Fibroblast of lung (primary cell): ENCODE data around the gene TRIP13. TPM values are rescaled to one million over a fixed set of nuclear protein-coding genes. Genes with fewer than 3 reads are reported as not detected.

Experiments used
- DNase-seq, 2 donors: peaks; one replicate each; pipeline versions ENCODE4 v3.0.0 to v3.0.0-alpha.2; 2010; ENCODE audit warnings: low read depth in 2 of 2
- H2AFZ ChIP-seq: 2 replicates; pipeline ENCODE4 v1.5.1; 2012; ENCODE audit warnings: low read length, control low read depth, inconsistent platforms
- H3K27ac ChIP-seq: 2 replicates; pipeline ENCODE4 v1.5.1; 2011; ENCODE audit warnings: low read length, control low read depth; ENCODE audit not compliant: insufficient read depth
- H3K27me3 ChIP-seq: 2 replicates; pipeline ENCODE4 v1.5.1; 2011; ENCODE audit warnings: mild to moderate bottlenecking, low read length; ENCODE audit not compliant: control insufficient read depth, insufficient read depth
- H3K36me3 ChIP-seq: 2 replicates; pipeline ENCODE4 v1.5.1; 2011; ENCODE audit warnings: low read length; ENCODE audit not compliant: control insufficient read depth, insufficient read depth
- H3K4me1 ChIP-seq: 2 replicates; pipeline ENCODE4 v1.5.1; 2011; ENCODE audit warnings: low read length; ENCODE audit not compliant: control insufficient read depth, insufficient read depth; ENCODE audit errors: extremely low read depth
- H3K4me2 ChIP-seq: 2 replicates; pipeline ENCODE4 v1.5.1; 2011; ENCODE audit warnings: low read length, control low read depth; ENCODE audit not compliant: insufficient read depth; ENCODE audit errors: extremely low read depth
- H3K4me3 ChIP-seq, 4 experiments: fragments of 200-600 bp in 1 of 4; sonication (generic) in 1 of 4; replicated peaks in 1 of 4; 2 replicates each; pipeline ENCODE4 v1.5.1; 2011 to 2016; ENCODE audit warnings: low read length in 4 of 4, low read depth in 3 of 4, mild to moderate bottlenecking in 3 of 4, control low read depth in 2 of 4, inconsistent platforms in 1 of 4, mixed read lengths in 1 of 4; ENCODE audit not compliant: insufficient read depth in 1 of 4; ENCODE audit errors: control extremely low read depth in 1 of 4
- H3K79me2 ChIP-seq: 2 replicates; pipeline ENCODE4 v1.5.1; 2012; ENCODE audit warnings: mild to moderate bottlenecking, low read length, inconsistent platforms; ENCODE audit not compliant: control insufficient read depth, insufficient read depth
- H3K9ac ChIP-seq: 2 replicates; pipeline ENCODE4 v1.5.1; 2011; ENCODE audit warnings: mild to moderate bottlenecking, low read length, control low read depth; ENCODE audit not compliant: insufficient read depth
- H3K9me3 ChIP-seq: 2 replicates; pipeline ENCODE4 v1.5.1; 2012; ENCODE audit warnings: low read depth, low read length; ENCODE audit not compliant: control insufficient read depth, insufficient read depth
- H4K20me1 ChIP-seq: 2 replicates; pipeline ENCODE4 v1.5.1; 2011; ENCODE audit warnings: low read length; ENCODE audit not compliant: control insufficient read depth, insufficient read depth; ENCODE audit errors: extremely low read depth
- CTCF ChIP-seq, 2 donors: IDR thresholded peaks in 1 of 2; conservative IDR thresholded peaks in 1 of 2; 1 replicate in 1 of 2; 2 replicates in 1 of 2; pipeline ENCODE4 v1.5.1; 2011 to 2012; ENCODE audit warnings: low read length in 2 of 2, control low read depth in 1 of 2, inconsistent platforms in 1 of 2, low read depth in 1 of 2, mild to moderate bottlenecking in 1 of 2
- EZH2 ChIP-seq: IDR thresholded peaks from 2 replicates; pipeline ENCODE4 v1.5.1; 2012; ENCODE audit warnings: low read length, control low read depth, mild to moderate bottlenecking; ENCODE audit errors: missing control alignments
- polyA plus RNA-seq, 2 donors: library from polyadenylated mRNA; depleted of rRNA in 1 of 2; stranded (reverse) in 1 of 2; unstranded in 1 of 2; fragments of >200 nt; gene quantifications; 2 replicates each; pipeline ENCODE4 v1.2.1, GENCODE V29; 2011 to 2012; ENCODE audit warnings: missing spikeins in 1 of 2
- total RNA-seq: library from RNA; depleted of rRNA; stranded (reverse); fragments of >200 nt; gene quantifications from 2 replicates; pipeline ENCODE4 v1.2.1, GENCODE V29; 2014

TRIP13 gene
- total and polyA plus RNA-seq, 2 donors (not counting 1 experiment from before 2014, with no cell fraction given): 7.4 to 11.7 TPM

- Histone ChIP-seq H3K4me3 (no peak overlapping the region), H3K79me2 (no peaks in the 10 kb centered on the region), H3K27ac (no peak overlapping the region), H3K27me3 (no peaks in the 10 kb centered on the region), H3K36me3 (peaks cover 14% of the 10 kb centered on the region), H4K20me1 (no peaks in the 10 kb centered on the region), H3K9me3 (no peaks in the 10 kb centered on the region), H2AFZ (no peak overlapping the region), H3K9ac (no peak overlapping the region), H3K4me1 (no peaks in the 10 kb centered on the region), H3K4me2 (no peak overlapping the region)
- TF ChIP-seq EZH2 (no peak), CTCF (conservative IDR thresholded peaks at IDR 0.05 in 1 of 2, IDR thresholded peaks at IDR 0.05 in 1 of 2; ENCODE audit: low read depth in 1 of 2, low read length in 2 of 2) (no peak)
- no peak for DNase-seq
Measured at GRCh38 chr5:903756-904096, 11.0 kb downstream of the TRIP13 start.

- Histone ChIP-seq H3K36me3 (peaks cover 14% of the 10 kb centered on the region), H2AFZ (no peak overlapping the region), H3K27me3 (no peaks in the 10 kb centered on the region), H3K4me1 (no peaks in the 10 kb centered on the region), H3K9me3 (no peaks in the 10 kb centered on the region), H4K20me1 (no peaks in the 10 kb centered on the region), H3K4me2 (no peak overlapping the region), H3K4me3 (no peak overlapping the region), H3K27ac (no peak overlapping the region), H3K9ac (no peak overlapping the region), H3K79me2 (no peaks in the 10 kb centered on the region)
- TF ChIP-seq EZH2 (no peak), CTCF (conservative IDR thresholded peaks at IDR 0.05 in 1 of 2, IDR thresholded peaks at IDR 0.05 in 1 of 2; ENCODE audit: low read depth in 1 of 2, low read length in 2 of 2) (no peak)
- DNase-seq: no peak
Measured at GRCh38 chr5:905139-905642, 12.5 kb downstream of the TRIP13 start.

GRCh38 chr5:907366-907910, 14.8 kb downstream of the TRIP13 start:
- no peaks in the 10 kb centered on the region for H3K9me3 ChIP-seq
- H3K4me1 ChIP-seq: no peaks in the 10 kb centered on the region
- no peak overlapping the region for H3K27ac ChIP-seq
- H3K27me3 ChIP-seq: no peaks in the 10 kb centered on the region
- H3K4me3 ChIP-seq: no peak overlapping the region
- H2AFZ ChIP-seq: no peak overlapping the region
- no peaks in the 10 kb centered on the region for H4K20me1 ChIP-seq
- TF ChIP-seq EZH2: no peak
- TF ChIP-seq CTCF (conservative IDR thresholded peaks at IDR 0.05 in 1 of 2, IDR thresholded peaks at IDR 0.05 in 1 of 2; ENCODE audit: low read depth in 1 of 2, low read length in 2 of 2): no peak
- no peaks in the 10 kb centered on the region for H3K79me2 ChIP-seq
- H3K9ac ChIP-seq: no peak overlapping the region
- H3K36me3 ChIP-seq: peaks cover 20% of the 10 kb centered on the region
- DNase-seq: no peak
- H3K4me2 ChIP-seq: no peak overlapping the region
